Fibroblast of pulmonary artery (primary cell): Measurements from ENCODE around the gene AQP1.

ENCODE experiments used
- DNase-seq: peaks from one replicate; pipeline ENCODE4 v3.0.0-alpha.2; 2010; ENCODE audit warnings: low read depth
- H3K4me3 ChIP-seq: replicated peaks from 2 replicates; pipeline ENCODE4 v1.5.1; 2011; ENCODE audit warnings: low read depth, mild to moderate bottlenecking, control low read depth, low read length, moderate library complexity
- TF ChIP-seq, protein P1 (sequence below): IDR thresholded peaks from 2 replicates; pipeline ENCODE4 v1.5.1; 2011; ENCODE audit warnings: mild to moderate bottlenecking, control low read depth, low read length, inconsistent platforms; ENCODE audit errors: missing control alignments

Gene AQP1

GRCh38 chr7:30881448-30881847 lies 30.2 kb upstream of the AQP1 start:
- H3K4me3 ChIP-seq = no peak overlapping the region
- no peak for DNase-seq
- TF ChIP-seq, protein P1, sequence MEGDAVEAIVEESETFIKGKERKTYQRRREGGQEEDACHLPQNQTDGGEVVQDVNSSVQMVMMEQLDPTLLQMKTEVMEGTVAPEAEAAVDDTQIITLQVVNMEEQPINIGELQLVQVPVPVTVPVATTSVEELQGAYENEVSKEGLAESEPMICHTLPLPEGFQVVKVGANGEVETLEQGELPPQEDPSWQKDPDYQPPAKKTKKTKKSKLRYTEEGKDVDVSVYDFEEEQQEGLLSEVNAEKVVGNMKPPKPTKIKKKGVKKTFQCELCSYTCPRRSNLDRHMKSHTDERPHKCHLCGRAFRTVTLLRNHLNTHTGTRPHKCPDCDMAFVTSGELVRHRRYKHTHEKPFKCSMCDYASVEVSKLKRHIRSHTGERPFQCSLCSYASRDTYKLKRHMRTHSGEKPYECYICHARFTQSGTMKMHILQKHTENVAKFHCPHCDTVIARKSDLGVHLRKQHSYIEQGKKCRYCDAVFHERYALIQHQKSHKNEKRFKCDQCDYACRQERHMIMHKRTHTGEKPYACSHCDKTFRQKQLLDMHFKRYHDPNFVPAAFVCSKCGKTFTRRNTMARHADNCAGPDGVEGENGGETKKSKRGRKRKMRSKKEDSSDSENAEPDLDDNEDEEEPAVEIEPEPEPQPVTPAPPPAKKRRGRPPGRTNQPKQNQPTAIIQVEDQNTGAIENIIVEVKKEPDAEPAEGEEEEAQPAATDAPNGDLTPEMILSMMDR = no peak

GRCh38 chr7:30884881-30885280 lies 26.8 kb upstream of the AQP1 start:
- TF ChIP-seq, protein P1 = no peak
- H3K4me3 ChIP-seq = no peak overlapping the region
- no peak for DNase-seq

GRCh38 chr7:30886608-30887011 lies 25.0 kb upstream of the AQP1 start:
- DNase-seq = no peak
- TF ChIP-seq, protein P1 = no peak
- no peak overlapping the region for H3K4me3 ChIP-seq

- TF ChIP-seq, protein P1 = no peak
- no peak for DNase-seq
- no peak overlapping the region for H3K4me3 ChIP-seq
These were observed 24.2 kb upstream of the AQP1 start for GRCh38 chr7:30887464-30887872.

DNA sequence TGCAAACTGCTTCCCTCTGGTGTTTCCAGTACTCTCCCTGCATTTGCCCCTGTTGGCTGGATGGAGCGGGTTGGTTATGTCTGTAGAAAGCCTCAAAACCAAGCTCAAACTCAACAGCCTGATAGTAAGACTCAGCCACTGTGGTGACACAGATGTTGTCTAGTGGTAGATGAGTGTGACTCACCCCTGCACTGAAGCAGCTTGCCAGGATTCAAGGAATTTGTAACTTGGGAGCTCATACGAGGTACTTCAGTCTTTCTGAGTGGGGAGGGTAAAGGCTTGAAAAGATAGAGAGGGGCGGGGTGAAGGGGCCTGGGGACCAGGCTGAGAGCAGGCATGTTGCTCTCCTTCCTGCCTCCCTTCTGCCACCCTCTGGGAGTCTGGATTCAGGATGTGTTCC lies 22.9 kb upstream of the AQP1 start:
- DNase-seq = peak; percentile 86
- H3K4me3 ChIP-seq = no peak overlapping the region
- TF ChIP-seq, protein P1 = no peak

- TF ChIP-seq, protein P1 = no peak
- no peak for DNase-seq
- H3K4me3 ChIP-seq = no peak overlapping the region
These were observed 21.4 kb upstream of the AQP1 start for GRCh38 chr7:30890226-30890625.

- TF ChIP-seq, protein P1 = no peak
- peak; percentile 80 for DNase-seq
- H3K4me3 ChIP-seq = no peak overlapping the region
These were observed 18.3 kb upstream of the AQP1 start for GRCh38 chr7:30893357-30893756.
